ENCODE measurements around the gene RASAL2.

- no peak for TF ChIP-seq POLR2A (IDR thresholded peaks at IDR 0.05)
- TF ChIP-seq CTCF (IDR thresholded peaks at IDR 0.05): no peak
Measured at GRCh38 chr1:178529364-178530036, 435.6 kb downstream of the RASAL2 start.
